Large intestine (tissue), 3 donors: ENCODE data around the gene EHD1. TPM values are rescaled to one million over a fixed set of nuclear protein-coding genes. Genes with fewer than 3 reads are reported as not detected.
A peak's percentile ranks its signal among the peaks of the same experiment; 100 is the strongest.

ENCODE experiments used
- DNase-seq, 2 donors: peaks; one replicate each; pipeline versions ENCODE4 v3.0.0 to v3.0.0-alpha.2; 2013
- H3K27ac ChIP-seq: one replicate; pipeline ENCODE4 v1.5.1; 2013; ENCODE audit warnings: low read length
- H3K27me3 ChIP-seq: 2 replicates; pipeline ENCODE4 v1.6.1; 2013; ENCODE audit warnings: low read length; ENCODE audit not compliant: control insufficient read depth, insufficient read depth
- H3K36me3 ChIP-seq: 2 replicates; pipeline ENCODE4 v1.6.1; 2013; ENCODE audit warnings: low read length; ENCODE audit not compliant: control insufficient read depth, insufficient read depth
- H3K4me1 ChIP-seq: one replicate; pipeline ENCODE4 v1.6.1; 2013; ENCODE audit warnings: low read length; ENCODE audit not compliant: control insufficient read depth, insufficient read depth
- H3K4me3 ChIP-seq: one replicate; pipeline ENCODE4 v1.5.1; 2013; ENCODE audit warnings: low read length
- H3K9me3 ChIP-seq: one replicate; pipeline ENCODE4 v1.6.1; 2013; ENCODE audit warnings: mild to moderate bottlenecking, low read depth, low read length, moderate library complexity; ENCODE audit not compliant: control insufficient read depth
- WGBS: methylation state at CpG from one replicate; pipeline ENCODE4 v1.1.5; 2013; ENCODE audit warnings: low lambda C conversion rate; ENCODE audit not compliant: insufficient coverage; 5-methylcytosine and 5-hydroxymethylcytosine counted together
- polyA plus RNA-seq: library from polyadenylated mRNA; unstranded; fragments of 120-200 nt; gene quantifications from one replicate; pipeline ENCODE4 v1.2.1, GENCODE V29; 2013

EHD1 gene
- polyA plus RNA-seq, 1 donor: 94.8 TPM

GRCh38 chr11:64898076-64898445 is 19.6 kb upstream of the EHD1 start:
- no peak for DNase-seq
- H3K9me3 ChIP-seq: no peaks in the 10 kb centered on the region
- H3K4me3 ChIP-seq: no peak overlapping the region
- H3K27me3 ChIP-seq: no peaks in the 10 kb centered on the region
- WGBS: no CpG with 5 or more reads among the region's 9 CpGs
- H3K4me1 ChIP-seq: peaks cover 13% of the 10 kb centered on the region
- peaks cover 69% of the 10 kb centered on the region for H3K36me3 ChIP-seq
- H3K27ac ChIP-seq: no peak overlapping the region

GRCh38 chr11:64897381-64898075 is 19.1 kb upstream of the EHD1 start:
- no peak overlapping the region for H3K4me3 ChIP-seq
- H3K9me3 ChIP-seq: no peaks in the 10 kb centered on the region
- H3K36me3 ChIP-seq: peaks cover 68% of the 10 kb centered on the region
- no peaks in the 10 kb centered on the region for H3K27me3 ChIP-seq
- peaks cover 13% of the 10 kb centered on the region for H3K4me1 ChIP-seq
- H3K27ac ChIP-seq: no peak overlapping the region
- no peak for DNase-seq
- WGBS: 83% methylated on average over 2 of the region's 19 CpGs

DNA sequence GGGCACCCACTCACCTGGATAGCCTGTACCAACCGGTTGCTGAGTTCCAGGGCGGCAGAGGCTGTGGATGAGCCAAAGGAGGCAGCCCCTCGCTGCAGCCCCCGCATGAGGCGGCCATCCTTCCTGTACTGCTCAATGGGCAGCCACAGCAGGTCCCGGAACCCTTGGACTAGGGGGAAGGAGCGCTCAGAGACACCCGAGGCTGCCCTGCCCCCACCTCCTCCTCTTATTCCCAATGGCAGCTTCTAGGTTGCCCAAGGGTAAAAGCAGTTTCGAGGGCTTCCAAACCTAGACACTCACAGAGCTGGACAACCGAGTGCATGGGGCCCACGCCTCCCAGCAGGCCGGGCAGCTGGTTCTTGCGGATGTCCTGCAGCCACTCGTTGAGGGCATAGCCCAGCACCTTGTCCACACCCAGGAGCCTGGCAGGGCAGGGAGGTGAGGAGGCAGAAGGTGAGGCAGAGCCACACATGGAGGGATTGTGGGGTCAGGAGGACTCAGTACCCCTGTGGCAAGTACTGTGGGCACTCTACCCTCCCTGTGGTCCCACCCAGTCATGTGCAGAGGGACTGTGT is 18.1 kb upstream of the EHD1 start:
- no peaks in the 10 kb centered on the region for H3K9me3 ChIP-seq
- WGBS: no CpG with 5 or more reads among the region's 14 CpGs
- peaks cover 70% of the 10 kb centered on the region for H3K36me3 ChIP-seq
- H3K27me3 ChIP-seq: no peaks in the 10 kb centered on the region
- H3K27ac ChIP-seq: no peak overlapping the region
- no peak for DNase-seq
- H3K4me1 ChIP-seq: peaks cover 13% of the 10 kb centered on the region
- H3K4me3 ChIP-seq: no peak overlapping the region

DNA sequence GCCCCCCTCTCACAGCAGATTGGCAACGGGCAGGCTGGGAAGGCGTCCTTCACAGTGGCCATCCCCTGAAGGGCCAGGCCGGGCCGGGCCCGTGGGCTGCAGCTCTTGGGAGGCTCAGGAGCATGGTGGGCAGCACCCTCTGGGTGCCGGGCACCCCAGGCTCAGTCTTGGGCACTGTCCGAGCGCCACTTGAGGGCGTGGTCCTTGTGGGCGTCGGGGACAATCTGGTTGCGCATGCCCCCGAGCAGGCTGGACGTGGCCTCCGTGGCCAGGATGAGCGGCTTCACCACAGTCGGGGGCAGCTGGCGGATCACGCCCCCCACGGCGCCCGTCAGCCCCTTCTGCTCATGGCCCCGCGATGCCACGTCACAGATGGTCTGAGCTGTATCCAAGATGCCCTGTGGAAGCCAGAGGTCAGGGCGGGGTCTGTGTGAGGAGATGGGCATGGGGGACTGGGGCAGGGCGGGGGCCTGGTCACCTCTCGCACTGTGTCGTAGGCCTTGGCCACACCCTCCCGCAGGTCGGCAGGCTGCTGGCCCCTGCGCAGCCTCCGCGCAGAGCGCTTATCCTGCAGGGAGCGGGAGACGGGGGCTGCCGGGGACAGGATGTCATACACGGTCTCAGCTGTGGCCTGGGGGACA is 16.5 kb upstream of the EHD1 start:
- peaks cover 13% of the 10 kb centered on the region for H3K4me1 ChIP-seq
- H3K27me3 ChIP-seq: no peaks in the 10 kb centered on the region
- no peak for DNase-seq
- H3K36me3 ChIP-seq: peaks cover 67% of the 10 kb centered on the region
- peak overlapping the region; percentile 99 for H3K27ac ChIP-seq
- WGBS: no CpG with 5 or more reads among the region's 39 CpGs
- no peaks in the 10 kb centered on the region for H3K9me3 ChIP-seq
- H3K4me3 ChIP-seq: no peak overlapping the region

GRCh38 chr11:64894070-64894811 is 15.8 kb upstream of the EHD1 start:
- Histone ChIP-seq H3K27ac (peak overlapping the region; percentile 99), H3K4me1 (peaks cover 14% of the 10 kb centered on the region), H3K9me3 (no peaks in the 10 kb centered on the region), H3K4me3 (peak overlapping the region; percentile 41), H3K36me3 (peaks cover 61% of the 10 kb centered on the region), H3K27me3 (no peaks in the 10 kb centered on the region)
- peak; percentile 86 to 88 for DNase-seq
- WGBS: no CpG with 5 or more reads among the region's 14 CpGs

DNA sequence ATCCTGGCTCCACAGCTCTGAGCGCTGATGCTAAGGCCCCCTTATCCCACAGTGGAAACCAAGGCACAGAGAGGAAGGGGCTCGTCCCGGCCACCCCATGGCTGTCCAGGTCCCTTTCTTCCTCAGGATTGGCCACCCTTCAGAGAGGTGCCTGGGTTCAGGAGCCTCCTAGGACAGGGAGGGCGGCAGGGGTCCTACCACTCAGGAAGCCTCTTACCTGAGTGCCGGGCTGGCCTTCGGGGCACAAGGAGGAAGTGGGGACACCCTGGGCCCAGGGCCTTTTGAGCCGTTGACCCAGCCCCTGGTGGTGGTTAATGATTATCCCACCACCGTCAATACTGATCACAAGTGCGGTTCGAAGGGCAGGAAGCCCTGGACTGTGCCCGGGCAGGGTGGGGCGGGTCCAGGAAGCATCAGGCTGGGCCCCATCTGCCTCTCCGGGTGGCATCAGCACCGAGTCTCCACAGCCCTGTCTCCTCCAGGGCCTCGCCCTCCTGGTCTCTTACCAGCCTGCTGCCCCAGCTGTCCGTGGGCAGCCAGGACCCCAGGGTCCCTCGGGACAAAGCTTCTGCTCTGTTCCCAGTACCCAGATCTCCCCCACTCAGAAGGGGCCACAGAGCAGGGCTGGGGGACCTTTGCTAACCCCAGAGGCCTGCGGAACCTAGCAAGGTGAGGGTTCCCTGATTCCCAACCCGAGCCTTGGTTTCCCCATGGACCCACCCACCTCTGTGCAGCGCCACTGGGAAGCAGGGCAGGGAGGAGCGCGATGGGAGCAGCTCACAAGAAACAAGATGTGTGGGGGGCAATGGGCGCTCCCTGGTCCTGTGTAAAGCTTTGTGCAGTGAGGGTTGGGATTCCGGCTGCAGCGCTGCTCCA is 15.0 kb upstream of the EHD1 start:
- H3K4me1 ChIP-seq: peaks cover 19% of the 10 kb centered on the region
- peak overlapping the region; percentile 97 for H3K4me3 ChIP-seq
- no peaks in the 10 kb centered on the region for H3K27me3 ChIP-seq
- peak; percentile 98 to 99 for DNase-seq
- peak overlapping the region; percentile 99 for H3K27ac ChIP-seq
- no peaks in the 10 kb centered on the region for H3K9me3 ChIP-seq
- peaks cover 55% of the 10 kb centered on the region for H3K36me3 ChIP-seq
- WGBS: no CpG with 5 or more reads among the region's 25 CpGs

DNA sequence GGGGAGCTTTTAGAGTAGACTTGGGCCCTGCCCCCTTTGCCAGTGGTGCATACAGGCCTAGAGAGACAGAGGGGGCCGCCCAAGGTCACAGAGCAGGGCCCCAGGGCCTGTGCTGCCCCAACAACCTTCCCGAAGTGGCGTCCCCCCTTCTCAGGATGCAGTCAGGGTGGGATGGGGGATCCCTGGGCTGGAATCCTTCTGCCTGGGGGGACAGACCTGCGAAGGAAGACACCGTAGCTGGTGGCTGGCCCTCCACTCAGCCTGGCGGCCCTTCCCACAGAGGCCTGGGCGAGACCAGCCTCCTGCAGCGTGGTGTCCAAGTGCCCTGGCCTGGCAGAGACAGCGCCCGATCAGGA is 14.4 kb upstream of the EHD1 start:
- WGBS: no CpG with 5 or more reads among the region's 10 CpGs
- Histone ChIP-seq H3K36me3 (peaks cover 49% of the 10 kb centered on the region), H3K27ac (peak overlapping the region; percentile 99), H3K9me3 (no peaks in the 10 kb centered on the region), H3K4me1 (peaks cover 25% of the 10 kb centered on the region), H3K4me3 (peak overlapping the region; percentile 97), H3K27me3 (no peaks in the 10 kb centered on the region)
- DNase-seq: no peak

GRCh38 chr11:64892411-64892831 is 14.0 kb upstream of the EHD1 start:
- peaks cover 29% of the 10 kb centered on the region for H3K4me1 ChIP-seq
- H3K27me3 ChIP-seq: no peaks in the 10 kb centered on the region
- peak overlapping the region; percentile 99 for H3K27ac ChIP-seq
- H3K4me3 ChIP-seq: peak overlapping the region; percentile 97
- DNase-seq: peak in 1 of 2 donors; percentile 31
- H3K36me3 ChIP-seq: peaks cover 45% of the 10 kb centered on the region
- WGBS: no CpG with 5 or more reads among the region's 11 CpGs
- H3K9me3 ChIP-seq: no peaks in the 10 kb centered on the region

GRCh38 chr11:64891880-64892279 is 13.5 kb upstream of the EHD1 start:
- H3K9me3 ChIP-seq: no peaks in the 10 kb centered on the region
- peaks cover 42% of the 10 kb centered on the region for H3K36me3 ChIP-seq
- peak overlapping the region; percentile 99 for H3K27ac ChIP-seq
- no peaks in the 10 kb centered on the region for H3K27me3 ChIP-seq
- peak overlapping the region; percentile 97 for H3K4me3 ChIP-seq
- H3K4me1 ChIP-seq: peaks cover 32% of the 10 kb centered on the region
- DNase-seq: no peak
- WGBS: no CpG with 5 or more reads among the region's 5 CpGs
